ENCODE measurements around the gene ADCY10.

ADCY10 gene

DNA sequence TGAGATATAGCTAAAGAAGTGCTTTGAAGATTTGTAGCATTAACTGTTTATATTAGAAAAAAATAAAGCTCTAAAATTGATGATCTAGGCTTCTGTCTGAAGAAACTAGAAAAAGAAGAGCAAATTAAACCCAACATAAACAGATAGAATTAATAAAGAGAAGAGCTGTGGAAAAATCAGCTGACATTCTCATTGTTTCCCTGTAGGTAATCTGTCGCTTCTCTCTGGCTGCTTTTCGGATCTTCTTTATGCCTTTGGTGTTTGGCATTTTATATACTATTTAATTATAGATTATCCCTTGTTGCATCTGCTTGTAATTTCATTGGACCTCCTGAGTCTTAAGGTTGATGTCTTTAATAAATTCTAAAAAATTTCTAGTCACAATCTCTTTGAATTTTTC lies 132.4 kb downstream of the ADCY10 start:
- DNase-seq (ENCODE audit: low read depth in 2 of 2), result no peak

DNA sequence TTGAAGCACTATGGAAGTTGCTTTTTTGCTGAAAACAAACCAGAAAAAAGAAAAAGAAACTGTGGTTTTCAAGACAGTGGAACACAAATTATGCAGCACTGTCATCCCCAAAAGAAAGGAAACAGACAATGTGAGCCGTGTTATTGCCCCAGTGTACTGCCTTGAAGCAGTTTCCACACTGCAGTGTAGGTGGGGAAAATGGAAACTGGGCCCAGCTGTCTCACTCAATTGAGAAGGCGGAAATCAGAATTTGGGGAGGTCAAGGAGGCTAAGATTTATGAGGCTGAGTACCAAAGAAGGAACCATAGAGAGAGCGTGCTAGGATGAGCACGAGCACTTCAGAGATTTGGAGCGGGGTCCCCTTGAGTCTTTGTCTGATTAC lies 136.7 kb downstream of the ADCY10 start:
- no peak for DNase-seq (ENCODE audit: low read depth in 2 of 2)

DNA sequence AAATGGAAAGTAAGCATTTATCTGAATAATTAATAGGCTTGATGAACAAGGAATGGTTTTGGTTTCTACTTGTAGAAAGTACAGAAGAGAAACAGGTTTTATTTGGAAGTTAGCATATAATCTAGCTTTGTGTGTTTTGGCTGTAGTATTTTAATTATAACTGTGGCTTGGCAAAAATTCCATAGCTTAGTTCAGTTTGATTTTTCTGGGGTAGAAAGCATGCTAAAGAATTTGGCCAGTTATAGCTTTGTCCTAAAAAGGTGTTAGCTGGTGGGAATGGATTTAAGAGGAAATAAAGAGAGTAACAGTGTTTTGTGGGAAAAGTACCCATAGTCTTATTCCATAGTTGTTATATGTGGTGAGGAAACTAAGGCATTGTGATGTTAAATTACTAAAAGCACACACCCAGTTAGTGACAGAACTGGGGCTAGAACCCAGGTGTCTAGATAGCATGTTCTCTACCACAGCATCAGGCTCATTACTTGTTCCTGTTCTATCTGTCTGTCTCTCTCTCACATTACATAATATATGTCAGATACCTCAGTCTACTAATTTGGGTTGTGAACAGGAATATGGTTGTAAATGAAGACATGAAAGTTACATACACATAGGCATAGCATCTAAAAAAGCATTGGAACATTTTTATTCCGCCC lies 137.2 kb downstream of the ADCY10 start:
- DNase-seq (ENCODE audit: low read depth in 2 of 2), result no peak

DNA sequence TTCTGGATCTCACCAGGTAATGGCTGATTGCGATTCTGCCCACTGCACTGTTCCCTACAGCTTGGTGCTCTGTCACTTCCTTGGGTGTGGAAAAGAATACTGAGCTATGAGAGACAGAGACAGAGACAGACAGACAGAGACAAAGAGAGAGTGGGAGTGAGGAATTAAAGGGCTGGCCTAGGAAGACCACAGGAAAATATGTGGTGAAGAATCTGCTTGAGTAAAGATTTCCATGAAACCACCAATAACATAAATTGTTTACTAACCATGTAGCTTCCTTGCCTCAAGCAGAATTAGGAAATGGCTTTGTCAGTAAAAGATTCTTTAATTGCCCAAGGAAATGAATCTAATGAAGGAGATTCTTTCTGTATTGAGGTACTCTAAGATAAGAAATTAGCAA lies 137.8 kb downstream of the ADCY10 start:
- no peak for DNase-seq (ENCODE audit: low read depth in 2 of 2)

DNA sequence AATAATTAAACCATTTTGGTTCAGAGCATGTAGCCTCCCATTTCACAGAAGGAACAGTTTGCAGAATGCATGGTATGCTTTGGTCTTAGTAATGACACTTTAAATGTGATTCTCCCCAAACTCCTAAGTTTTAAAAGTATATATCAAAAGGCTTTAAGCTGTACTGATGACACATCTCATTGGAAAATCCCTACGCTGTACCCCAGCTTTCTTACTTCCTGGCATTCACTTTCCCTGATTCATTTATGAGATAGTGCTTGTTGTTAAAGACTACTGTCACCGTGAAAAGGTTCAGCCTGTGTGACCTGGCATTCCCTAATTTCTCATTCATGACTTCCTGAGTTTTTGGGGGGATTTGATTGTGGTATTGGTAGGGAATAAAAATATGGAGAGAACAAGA lies 138.8 kb downstream of the ADCY10 start:
- DNase-seq (ENCODE audit: low read depth in 2 of 2), result no peak

DNA sequence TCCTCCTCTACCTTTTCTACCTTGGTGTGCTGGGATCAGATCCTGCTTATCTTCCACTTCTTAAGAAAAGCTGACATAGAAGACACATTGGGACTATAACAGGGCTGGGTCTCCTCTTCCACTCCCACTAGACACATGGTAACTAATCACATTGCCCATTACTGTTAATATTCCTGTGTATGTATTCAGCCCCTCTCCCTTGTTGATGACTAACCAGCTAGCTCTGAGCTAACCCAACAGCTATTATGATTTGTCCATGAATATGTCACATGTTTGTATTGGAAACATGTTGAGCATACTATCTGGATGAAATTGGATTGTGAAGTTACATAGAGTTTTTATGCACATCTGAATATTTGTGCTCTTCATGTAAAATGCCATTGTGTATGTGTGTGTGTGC lies 139.2 kb downstream of the ADCY10 start:
- no peak for DNase-seq (ENCODE audit: low read depth in 2 of 2)

DNA sequence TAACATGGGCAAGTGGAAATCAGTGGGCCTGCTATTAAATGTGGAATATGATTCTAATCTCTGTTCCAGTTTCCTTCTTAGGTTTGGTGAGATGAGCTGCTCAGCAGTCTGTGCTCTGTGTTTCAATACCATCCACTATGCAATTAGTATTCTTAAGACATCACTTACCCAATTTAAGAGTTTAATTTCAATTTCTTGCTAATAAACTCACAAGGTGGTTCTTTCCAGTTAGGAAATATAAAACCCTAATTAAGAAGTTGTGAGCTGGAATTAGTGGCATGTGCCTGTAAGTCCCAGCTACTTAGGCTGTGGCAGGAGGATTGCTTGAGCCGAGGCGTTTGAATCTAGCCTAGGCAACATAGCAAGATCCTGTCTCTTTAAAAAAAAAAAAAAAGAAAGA lies 140.4 kb downstream of the ADCY10 start:
- no peak for DNase-seq (ENCODE audit: low read depth in 2 of 2)

DNA sequence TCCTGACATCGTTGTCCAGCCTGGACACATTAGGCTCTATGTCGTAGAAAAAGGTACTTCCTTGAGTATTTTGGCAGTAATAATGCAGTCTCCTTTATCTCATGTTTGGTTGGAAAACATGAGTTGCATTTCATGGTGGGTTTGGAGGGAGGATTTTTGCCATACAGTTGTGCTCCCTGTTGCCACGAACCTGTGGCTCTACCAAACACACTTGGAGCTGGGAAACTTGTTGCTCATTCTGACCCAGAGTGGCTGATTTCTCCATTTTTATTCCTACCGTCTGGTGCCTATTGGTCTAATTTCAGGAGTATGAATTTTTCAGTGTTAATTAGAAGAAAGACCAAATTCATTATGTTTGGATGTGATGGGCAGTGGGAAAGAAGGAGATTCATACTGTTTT lies 141.5 kb downstream of the ADCY10 start:
- no peak for DNase-seq (ENCODE audit: low read depth in 2 of 2)

DNA sequence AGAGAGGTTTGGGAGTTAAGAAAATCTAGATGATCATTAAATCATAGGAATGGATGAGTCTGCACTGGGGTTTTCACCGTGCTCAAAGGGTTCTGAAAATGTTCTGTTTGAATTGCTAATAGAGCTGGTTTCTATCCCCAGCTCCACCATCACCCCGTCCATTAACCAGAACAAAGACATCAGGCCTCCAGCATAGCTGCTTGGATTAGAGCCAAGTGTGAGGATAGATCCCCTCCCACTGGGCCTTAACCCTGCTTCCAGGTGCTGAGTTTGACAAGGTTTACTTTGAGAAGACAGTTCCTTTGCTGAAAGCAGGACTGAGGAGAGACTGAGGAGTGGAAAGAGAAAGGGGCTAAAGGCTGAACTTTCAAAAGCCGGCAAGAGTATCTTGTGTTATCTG lies 143.8 kb downstream of the ADCY10 start:
- DNase-seq (ENCODE audit: low read depth in 2 of 2), result no peak

DNA sequence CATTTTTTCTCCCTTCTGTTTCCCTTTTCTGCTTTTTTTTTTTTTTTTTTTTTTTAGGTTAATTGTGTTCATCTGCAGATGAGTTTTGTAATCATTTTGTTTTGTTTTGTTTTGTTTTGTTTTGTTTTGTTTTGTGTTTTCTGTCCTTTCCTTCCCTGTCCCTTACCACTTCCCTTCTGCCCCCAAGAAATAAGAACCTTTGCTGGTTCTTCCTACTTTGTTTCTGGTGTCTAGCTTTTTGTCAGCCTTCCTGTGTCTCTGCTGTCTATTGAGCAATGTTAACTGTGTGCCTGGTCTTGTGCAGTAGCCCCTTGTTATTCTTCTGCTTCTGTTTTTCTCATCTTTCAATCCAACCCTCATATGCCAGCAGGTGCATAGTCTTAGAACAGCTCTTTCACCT lies 146.2 kb downstream of the ADCY10 start:
- DNase-seq (ENCODE audit: low read depth in 2 of 2), result no peak

DNA sequence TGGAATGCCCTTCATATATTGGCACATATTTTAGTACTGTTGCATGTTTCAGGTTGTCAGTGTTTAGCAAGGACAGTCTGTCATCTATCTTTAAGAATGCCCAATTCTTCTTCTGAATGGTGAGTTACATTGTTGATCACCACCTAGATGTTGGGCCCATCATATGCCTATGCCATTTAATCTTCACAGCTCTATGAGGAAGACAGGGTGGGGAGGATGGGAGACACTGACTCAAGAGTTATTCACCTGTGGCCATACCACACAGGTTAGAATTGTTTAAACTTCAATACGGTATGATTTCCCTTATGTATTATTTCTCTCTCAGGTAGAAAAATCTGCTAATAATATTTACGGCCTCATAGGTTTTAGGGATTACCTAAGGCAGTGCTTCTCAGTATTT lies 147.4 kb downstream of the ADCY10 start:
- no peak for DNase-seq (ENCODE audit: low read depth in 2 of 2)

DNA sequence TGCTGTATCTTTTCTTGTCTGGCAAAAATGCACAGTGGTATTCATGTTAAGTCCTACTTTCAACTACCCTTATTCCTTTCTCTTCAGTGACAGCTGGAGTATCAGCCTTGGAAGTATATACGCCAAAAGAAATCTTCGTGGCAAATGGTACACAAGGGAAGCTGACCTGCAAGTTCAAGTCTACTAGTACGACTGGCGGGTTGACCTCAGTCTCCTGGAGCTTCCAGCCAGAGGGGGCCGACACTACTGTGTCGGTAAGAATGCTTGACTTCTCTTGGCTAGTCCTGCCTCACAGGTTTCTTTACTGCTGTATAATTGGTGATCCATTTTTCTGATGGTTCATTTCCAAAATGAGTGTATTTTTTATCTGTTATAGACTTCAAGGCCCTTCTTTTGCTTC lies 148.4 kb downstream of the ADCY10 start:
- no peak for DNase-seq (ENCODE audit: low read depth in 2 of 2)

DNA sequence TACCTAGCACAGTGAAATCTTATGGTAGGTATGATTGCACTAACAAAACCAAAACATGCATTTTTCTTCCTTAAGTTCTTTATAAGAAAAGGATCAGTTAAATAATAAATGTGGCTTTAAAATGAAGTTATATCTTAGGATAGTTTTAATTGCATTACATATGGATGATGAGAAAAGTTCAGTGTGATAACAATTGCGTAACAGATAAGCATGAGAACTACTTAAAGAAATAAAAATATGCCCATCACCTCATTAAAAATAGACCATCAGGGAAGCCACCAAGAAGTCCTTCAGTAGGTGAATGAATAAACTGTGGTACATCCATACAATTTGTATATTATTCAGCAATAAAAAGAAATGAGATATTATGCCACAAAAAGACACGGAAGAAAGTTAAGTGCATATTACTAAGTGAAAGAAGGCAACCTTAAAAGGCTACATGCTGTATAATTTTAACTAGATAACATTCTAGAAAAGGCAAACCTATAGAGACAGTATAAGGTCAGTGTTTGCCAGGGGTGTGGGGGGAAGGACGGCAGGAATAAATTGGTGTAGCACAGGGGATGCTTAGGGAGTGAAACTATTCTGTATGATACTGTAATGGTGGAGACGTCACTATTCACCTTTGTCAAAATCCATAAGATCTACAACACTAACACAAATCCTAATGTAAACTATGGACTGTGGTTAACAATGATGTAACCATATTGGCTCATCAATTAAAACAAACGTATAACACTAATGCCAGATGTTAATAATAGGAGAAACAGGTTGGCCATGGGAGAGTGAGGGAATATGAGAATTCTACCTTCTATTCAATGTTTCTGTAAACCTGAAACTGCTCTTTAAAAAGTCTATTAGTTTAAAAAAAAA lies 149.2 kb downstream of the ADCY10 start:
- no peak for DNase-seq (ENCODE audit: low read depth in 2 of 2)

DNA sequence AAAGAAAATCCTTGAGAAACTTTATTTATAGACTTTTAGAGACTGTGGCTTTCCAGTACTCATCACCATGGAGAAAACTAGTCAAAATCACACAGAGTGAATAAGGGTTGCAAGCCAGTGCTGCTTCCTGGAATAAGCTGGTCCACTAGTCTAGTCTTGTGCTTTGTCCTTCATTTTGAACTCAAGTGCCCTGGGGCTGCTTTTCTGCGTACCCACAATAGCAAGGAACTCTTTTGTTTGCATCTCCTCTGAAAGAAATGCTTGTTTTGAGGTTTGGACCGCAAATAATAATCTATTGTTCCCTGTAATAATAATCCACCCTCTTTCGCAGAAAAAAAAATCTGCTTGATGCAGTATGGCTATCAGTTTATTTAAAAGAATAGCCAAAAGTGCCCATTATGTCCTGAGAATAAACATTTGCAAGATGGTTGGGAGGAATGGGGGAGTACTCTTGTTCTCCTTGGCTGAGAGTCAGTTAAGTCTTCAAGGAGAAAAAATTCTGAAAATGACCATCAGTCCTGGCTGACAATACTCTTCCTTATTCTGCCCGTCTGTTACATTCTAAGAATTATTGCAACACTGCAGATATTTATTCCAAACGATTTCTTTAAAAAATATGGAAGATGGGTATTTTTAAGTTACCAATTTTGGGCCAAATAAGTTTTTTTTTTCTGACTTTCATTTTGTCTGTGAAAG lies 150.3 kb downstream of the ADCY10 start:
- no peak for DNase-seq (ENCODE audit: low read depth in 2 of 2)

DNA sequence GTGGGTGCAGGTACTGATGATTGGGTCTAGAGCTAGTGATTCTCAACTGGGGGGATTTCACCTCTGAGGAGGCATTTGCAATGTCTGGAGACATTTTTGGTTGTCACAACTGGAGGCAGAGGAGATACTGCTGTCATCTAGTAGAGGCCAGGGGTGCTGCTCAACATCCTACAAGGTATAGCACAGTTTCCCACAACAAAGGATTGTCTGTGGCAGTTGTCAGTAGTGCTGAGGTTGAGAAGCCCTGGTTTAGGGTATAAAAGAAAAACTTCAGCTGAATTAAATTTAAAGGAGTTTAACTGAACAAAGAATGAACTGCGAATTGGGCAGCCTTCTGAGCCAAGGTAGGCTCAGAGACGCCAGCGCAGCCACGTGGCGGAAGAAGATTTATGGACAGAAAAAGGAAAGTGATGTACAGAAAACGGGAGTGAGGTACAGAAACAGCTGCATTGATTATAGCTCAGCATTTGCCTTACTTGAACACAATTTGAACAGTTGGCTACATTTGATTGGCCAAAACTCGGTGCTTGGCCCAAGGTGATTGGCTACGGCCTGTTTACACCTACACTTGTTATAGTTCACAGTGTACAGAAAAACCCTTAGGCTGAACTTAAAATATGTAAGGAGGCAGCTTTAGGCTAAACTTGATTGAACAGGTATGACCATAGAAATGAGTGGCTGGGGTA lies 151.7 kb downstream of the ADCY10 start:
- DNase-seq (ENCODE audit: low read depth in 2 of 2), result no peak

DNA sequence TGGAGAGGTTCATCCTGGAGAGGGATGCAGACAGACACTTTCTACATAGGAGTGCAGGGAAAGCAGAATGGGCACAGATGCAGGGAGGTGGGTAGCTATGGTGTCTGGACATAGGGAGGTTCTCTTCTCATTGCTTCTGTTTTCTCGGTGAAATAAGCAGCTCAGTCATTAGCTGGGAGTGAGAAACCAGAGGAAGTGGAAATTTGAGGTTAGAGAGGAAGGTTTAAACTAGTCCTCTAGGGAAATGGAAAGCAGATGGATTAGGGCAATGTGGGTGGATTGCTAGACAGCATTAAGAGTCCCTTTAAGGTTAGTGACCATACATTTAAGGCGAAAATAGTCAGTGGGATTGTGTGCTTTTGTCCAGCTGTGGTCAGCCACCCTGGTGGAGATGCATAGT lies 152.5 kb downstream of the ADCY10 start:
- no peak for DNase-seq (ENCODE audit: low read depth in 2 of 2)
